Fibroblast of lung (primary cell): Measurements from ENCODE around the gene PDLIM5.

Source experiments
- EZH2 ChIP-seq: IDR thresholded peaks from 2 replicates; pipeline ENCODE4 v1.5.1; 2012; ENCODE audit warnings: low read length, control low read depth, mild to moderate bottlenecking; ENCODE audit errors: missing control alignments
- TF ChIP-seq, protein P1 (sequence below), 2 donors: IDR thresholded peaks in 1 of 2; conservative IDR thresholded peaks in 1 of 2; 1 replicate in 1 of 2; 2 replicates in 1 of 2; pipeline ENCODE4 v1.5.1; 2011 to 2012; ENCODE audit warnings: low read length in 2 of 2, control low read depth in 1 of 2, inconsistent platforms in 1 of 2, low read depth in 1 of 2, mild to moderate bottlenecking in 1 of 2

- TF ChIP-seq, protein P1, sequence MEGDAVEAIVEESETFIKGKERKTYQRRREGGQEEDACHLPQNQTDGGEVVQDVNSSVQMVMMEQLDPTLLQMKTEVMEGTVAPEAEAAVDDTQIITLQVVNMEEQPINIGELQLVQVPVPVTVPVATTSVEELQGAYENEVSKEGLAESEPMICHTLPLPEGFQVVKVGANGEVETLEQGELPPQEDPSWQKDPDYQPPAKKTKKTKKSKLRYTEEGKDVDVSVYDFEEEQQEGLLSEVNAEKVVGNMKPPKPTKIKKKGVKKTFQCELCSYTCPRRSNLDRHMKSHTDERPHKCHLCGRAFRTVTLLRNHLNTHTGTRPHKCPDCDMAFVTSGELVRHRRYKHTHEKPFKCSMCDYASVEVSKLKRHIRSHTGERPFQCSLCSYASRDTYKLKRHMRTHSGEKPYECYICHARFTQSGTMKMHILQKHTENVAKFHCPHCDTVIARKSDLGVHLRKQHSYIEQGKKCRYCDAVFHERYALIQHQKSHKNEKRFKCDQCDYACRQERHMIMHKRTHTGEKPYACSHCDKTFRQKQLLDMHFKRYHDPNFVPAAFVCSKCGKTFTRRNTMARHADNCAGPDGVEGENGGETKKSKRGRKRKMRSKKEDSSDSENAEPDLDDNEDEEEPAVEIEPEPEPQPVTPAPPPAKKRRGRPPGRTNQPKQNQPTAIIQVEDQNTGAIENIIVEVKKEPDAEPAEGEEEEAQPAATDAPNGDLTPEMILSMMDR (conservative IDR thresholded peaks at IDR 0.05 in 1 of 2, IDR thresholded peaks at IDR 0.05 in 1 of 2; ENCODE audit: low read depth in 1 of 2, low read length in 2 of 2) = no peak
- no peak for TF ChIP-seq EZH2
Observed at GRCh38 chr4:94410678-94411206, 41.0 kb upstream of the PDLIM5 start.
